GM18907 (cell line): ENCODE measurements around the gene F12.

Experiments used
- ATAC-seq: cut with Tn5 transposase; IDR thresholded peaks from one replicate; pipeline ENCODE4 v1.9.1; 2021; ENCODE audit warnings: mild to moderate bottlenecking, moderate library complexity; ENCODE audit not compliant: unreplicated experiment

Gene F12

GRCh38 chr5:177409043-177409801, at the start of gene F12:
Gene F12 (minus strand): TSS chr5:177409564. CDS start chr5:177409527, 37 bp downstream.
- no peak for ATAC-seq

- no peak for ATAC-seq
Measured at GRCh38 chr5:177458912-177459350, 49.6 kb upstream of the F12 start.

DNA sequence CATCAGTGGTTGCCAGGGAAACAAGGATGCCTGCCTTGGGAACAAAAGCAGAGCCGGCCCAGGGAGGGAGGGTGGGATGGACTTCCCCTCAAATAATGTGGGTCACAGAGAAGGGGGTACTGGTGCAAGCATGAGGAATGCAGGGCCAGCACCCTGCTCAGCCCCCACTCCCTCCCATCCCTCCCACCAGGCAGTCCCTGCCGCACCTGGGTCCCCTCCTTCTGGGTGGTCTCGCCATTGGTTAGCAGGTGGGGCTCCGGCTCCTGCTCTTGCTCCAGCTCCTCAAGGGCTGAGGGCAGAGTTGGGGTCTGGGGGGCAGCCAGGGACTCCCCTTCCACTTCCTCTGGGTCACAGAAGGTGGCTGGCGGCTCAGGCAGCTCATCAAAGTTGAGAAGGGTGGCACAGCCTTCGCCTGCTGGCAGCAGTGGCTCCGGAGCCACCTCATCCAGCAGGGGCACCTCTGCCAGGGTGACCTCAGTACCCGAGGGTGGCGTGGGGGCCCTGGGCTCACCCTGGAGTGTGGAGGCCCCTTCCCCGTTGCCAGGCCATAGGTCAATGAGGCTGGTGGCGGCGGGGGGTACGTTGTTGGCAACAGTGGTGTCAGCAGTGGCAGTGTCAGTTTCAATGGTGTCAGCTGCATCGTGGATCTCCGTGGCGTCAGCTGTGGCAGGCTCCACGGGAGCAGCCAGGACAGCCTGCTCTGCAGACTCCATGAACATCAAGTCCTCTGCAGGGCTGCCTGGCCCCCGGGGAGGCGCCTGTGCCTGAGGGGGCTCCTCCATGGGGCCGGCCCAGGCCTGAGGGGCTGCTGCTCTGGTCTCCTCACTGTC, 48.7 kb upstream of the F12 start:
- ATAC-seq: no peak

GRCh38 chr5:177456976-177457851, 47.9 kb upstream of the F12 start:
- ATAC-seq: peak; percentile 41

GRCh38 chr5:177456591-177456964, 47.2 kb upstream of the F12 start:
- no peak for ATAC-seq

DNA sequence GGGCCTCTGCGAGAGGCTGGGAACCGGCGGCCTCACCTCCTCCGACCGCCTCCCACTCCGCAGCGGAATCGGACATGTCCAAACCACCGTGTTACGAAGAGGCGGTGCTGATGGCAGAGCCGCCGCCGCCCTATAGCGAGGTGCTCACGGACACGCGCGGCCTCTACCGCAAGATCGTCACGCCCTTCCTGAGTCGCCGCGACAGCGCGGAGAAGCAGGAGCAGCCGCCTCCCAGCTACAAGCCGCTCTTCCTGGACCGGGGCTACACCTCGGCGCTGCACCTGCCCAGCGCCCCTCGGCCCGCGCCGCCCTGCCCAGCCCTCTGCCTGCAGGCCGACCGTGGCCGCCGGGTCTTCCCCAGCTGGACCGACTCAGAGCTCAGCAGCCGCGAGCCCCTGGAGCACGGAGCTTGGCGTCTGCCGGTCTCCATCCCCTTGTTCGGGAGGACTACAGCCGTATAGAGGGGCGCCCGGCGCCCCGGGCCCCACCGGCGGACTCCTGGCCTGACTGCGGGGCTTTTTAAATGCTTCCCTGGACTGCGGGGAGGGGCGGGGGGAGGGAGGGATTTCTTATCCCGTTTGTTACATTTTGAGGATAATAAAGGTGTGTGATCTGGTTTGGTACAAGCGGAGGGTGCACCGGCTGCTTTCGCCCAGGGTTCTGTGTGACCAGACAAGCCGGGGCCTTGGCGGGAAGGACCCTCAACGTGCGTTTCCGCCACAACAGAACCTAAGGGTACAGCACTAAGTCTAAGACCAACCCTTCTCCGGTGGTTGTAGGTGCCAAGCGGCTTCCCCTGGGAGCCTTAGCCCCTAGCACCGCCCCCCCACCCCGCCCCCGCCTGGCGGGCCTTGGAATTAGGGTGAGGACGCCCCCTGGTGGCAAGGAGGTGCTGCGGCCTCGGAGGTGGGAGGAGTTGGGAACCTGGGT, 46.6 kb upstream of the F12 start:
- peak; percentile 15 for ATAC-seq

GRCh38 chr5:177455036-177455660, 45.8 kb upstream of the F12 start:
- ATAC-seq: peak; percentile 60

- ATAC-seq: peak; percentile 47
Measured at GRCh38 chr5:177454397-177455035, 45.2 kb upstream of the F12 start.

- peak; percentile 7 for ATAC-seq
Measured at GRCh38 chr5:177453852-177454396, 44.6 kb upstream of the F12 start.

GRCh38 chr5:177452688-177453638, 43.6 kb upstream of the F12 start:
- no peak for ATAC-seq

DNA sequence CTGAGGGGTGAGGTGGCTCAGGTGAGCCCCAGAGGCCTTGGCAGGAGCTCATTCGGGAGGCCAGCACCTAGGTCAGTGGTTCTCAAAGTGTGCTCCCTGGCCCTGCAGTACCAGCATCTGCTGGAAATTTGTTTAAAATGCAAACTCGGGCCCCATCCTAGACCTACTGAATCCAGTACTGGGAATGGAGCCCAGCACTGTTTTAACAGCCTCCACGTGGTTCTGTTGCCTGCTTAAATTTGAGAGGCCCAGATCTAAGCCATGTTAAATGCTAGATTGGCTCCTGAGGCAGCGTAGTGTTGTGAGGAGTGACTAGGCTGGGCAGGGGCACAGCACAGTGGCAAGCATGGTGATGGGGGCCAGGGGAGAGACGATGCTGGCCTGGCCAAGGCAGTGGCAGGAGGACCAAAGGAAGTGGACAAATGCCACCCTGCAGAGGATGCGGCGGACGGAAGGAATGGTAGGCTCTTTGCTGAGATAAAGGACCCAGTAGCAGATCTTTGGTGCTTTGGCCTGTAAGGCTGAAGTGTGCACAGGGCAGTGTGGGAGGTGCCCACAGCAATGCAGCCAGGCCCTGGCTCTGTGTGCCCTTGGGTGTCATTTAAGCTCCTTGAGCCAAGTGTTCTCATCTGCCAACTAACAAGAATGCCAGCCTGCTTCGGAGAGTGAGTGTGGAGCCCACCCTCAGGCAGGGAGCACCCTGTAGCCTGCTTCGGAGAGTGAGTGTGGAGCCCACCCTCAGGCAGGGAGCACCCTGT, 41.5 kb upstream of the F12 start:
- ATAC-seq: no peak

DNA sequence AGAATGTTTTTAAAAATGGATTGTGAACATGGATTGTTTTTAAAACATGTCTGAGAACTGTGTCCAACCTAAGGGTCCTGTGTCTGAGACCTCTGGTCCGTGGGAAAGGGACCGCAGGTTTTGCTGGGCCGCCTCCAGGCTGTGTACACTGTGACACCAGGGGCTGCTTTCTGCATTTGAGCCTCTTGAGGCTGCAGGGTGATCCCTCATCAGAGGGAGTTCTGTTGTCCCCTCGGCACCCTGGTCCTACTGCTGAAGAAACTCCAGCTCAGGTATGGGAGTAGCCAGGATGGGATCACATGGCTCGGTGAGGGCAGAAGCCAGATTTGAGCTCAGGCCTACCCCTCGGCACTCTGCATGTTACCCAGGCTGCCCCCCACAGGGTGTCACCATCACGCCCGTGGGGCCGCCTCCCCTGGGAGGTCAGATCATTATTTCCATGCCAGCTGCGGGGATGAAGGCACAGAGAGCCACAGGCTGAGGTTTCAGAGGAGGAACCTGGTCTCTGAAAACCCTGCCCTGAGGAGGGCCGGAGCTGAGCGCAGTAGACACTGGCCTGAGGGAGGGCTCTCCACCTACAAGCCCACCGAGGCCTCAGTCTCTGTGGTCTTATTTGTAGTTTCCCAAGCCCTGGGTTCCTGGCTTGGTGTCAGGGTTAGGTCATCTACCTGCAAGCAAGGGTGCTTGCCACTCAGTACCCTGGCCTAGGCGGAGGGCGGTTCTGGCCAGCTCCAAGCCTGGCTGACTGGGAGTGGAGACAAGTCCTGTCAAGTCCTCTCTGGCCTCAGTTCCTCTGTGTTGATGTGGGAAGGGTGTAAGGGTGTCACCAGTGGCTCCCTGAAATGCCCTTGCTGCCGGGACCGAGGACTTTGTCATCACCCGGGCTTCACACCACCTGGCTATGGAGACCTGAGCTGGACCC, 40.0 kb upstream of the F12 start:
- ATAC-seq: no peak

GRCh38 chr5:177448244-177448950, 39.0 kb upstream of the F12 start:
- no peak for ATAC-seq

GRCh38 chr5:177447611-177448243, 38.4 kb upstream of the F12 start:
- no peak for ATAC-seq
